ENCODE results near the gene HSPB7.
"Not testable (repeated sequence)": the region's sequence is repeated elsewhere in the genome, so short reads cannot be mapped to it uniquely, and the experiment has no call there.

Gene HSPB7

DNA sequence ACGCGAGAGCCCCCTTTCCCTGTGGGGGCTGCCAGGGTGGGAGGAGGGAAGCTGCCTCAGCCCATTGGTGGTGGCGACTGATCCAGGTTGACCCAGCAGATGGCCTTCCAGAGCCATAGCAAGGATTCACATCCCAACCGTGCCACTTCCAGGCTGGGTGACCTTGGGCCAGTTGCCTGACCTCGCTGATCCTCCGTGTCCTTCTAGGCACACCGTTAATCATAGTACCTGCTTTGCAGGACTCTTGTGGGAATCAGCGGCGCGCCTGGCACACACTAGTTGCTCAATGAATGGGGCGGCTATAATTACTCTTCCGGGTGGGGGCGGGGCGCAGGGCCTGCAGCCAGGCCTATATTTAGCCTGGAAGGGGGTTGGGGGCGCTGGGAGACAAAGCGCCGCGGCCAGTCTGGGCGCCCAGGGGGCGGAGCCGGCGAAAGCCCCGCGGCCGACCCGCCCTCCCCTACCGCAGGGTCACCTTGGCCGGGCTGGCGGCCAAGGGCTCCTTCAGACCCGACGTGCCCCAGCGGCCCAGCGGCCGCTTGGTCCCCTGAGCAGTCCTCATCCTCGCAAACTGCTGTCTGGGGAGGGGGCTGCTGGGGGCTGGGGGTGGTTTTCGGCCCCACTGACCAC, 5.1 kb downstream of the HSPB7 start:
- H3K4me3 Mint-ChIP-seq, result peak overlapping the region; percentile 26
- H3K27ac Mint-ChIP-seq, result no peak overlapping the region
- no peaks in the 10 kb centered on the region for H3K9me3 Mint-ChIP-seq
- H3K4me1 Mint-ChIP-seq (ENCODE audit: low read depth), result peaks cover 6% of the 10 kb centered on the region
- H3K36me3 Mint-ChIP-seq (ENCODE audit: low read depth), result no peaks in the 10 kb centered on the region
- peaks cover 6% of the 10 kb centered on the region for H3K27me3 Mint-ChIP-seq (ENCODE audit: low read depth)
- DNase-seq (ENCODE audit: low spot score), result peak; percentile 8

DNA sequence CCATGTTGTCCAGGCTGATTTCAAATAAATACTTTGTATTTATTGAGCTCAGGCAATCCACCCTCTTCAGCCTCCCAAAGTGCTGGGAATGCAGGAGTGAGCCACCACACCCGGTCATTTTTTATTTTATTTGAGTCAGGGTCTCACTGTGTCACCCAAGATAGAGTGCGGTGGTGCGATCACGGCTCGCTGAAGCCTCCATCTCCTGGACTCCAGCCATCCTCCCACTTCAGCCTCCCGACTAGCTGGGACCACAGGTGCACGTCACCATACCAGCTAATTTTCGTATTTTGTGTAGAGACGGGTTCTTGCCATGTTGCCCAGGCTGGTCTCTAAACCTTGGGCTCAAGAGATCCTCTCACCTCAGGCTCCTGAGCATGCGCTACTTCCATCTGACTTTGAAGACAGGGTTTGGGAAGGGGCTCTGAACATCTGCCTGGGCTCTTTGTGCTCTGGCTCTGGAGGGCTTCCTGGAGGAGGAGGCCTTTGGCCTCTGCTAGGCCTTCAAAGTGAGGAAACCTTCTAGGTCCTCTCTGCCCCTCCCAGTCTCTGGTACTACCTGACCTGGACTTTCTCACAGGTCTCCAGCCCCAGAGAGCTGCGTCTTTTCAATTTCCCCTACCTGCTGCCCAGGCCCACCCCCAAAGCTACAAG, 5.8 kb downstream of the HSPB7 start:
- no peaks in the 10 kb centered on the region for H3K9me3 Mint-ChIP-seq
- H3K27me3 Mint-ChIP-seq (ENCODE audit: low read depth), result peaks cover 6% of the 10 kb centered on the region
- H3K4me3 Mint-ChIP-seq, result peak overlapping the region; percentile 26
- peaks cover 6% of the 10 kb centered on the region for H3K4me1 Mint-ChIP-seq (ENCODE audit: low read depth)
- H3K36me3 Mint-ChIP-seq (ENCODE audit: low read depth), result no peaks in the 10 kb centered on the region
- DNase-seq (ENCODE audit: low spot score), result no peak
- H3K27ac Mint-ChIP-seq, result no peak overlapping the region

DNA sequence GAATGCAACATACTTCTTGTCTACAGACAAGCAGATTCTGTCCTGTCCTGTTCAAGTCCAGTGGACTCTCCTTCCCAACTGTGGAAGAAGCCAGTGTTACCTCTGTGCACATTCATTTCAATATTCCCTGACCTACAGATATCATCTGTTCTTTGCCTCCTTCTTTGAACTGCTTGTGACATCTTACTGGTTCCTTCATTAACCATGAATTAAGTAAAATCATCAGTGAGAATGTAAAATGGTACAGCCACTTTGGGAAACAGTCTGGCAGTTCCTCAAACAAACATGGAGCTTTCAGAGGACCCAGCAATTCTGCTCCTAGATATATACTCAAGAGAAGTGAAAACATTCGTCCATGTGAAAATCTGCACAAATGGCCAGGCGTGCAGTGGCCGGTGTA, 7.0 kb downstream of the HSPB7 start:
- Mint-ChIP-seq H3K4me1 (ENCODE audit: low read depth) (peaks cover 9% of the 10 kb centered on the region), H3K27me3 (ENCODE audit: low read depth) (peaks cover 6% of the 10 kb centered on the region)
- no peak for DNase-seq (ENCODE audit: low spot score)

DNA sequence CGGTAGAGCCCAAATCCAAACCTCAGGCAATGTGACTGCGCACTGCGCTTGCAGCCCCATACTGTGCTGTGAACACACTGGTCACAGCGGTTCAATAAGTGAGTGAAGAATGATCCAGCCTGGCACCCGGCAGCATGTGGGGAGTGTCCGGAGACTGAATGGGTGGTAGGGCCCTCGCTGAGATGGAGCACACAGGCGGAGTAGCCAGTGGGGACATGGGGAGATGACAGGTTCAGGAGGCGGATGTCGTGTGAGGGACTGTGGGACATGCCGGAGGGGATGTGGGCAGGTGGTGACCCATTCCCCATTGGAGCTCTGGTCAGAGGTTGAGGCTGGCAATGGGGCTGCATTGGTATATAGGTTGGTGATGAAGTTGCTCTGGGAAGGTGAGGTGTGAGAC, 8.2 kb downstream of the HSPB7 start:
- Mint-ChIP-seq H3K27ac (no peak overlapping the region), H3K27me3 (ENCODE audit: low read depth) (peaks cover 6% of the 10 kb centered on the region), H3K36me3 (ENCODE audit: low read depth) (no peaks in the 10 kb centered on the region), H3K4me3 (no peak overlapping the region), H3K4me1 (ENCODE audit: low read depth) (peaks cover 9% of the 10 kb centered on the region), H3K9me3 (no peaks in the 10 kb centered on the region)
- DNase-seq (ENCODE audit: low spot score), result no peak

More for the DNA sequence above, 7.0 kb downstream of the HSPB7 start:
- H3K4me3 Mint-ChIP-seq, result no peak overlapping the region
- H3K27ac Mint-ChIP-seq, result no peak overlapping the region
- H3K36me3 Mint-ChIP-seq (ENCODE audit: low read depth), result no peaks in the 10 kb centered on the region
- no peaks in the 10 kb centered on the region for H3K9me3 Mint-ChIP-seq

DNA sequence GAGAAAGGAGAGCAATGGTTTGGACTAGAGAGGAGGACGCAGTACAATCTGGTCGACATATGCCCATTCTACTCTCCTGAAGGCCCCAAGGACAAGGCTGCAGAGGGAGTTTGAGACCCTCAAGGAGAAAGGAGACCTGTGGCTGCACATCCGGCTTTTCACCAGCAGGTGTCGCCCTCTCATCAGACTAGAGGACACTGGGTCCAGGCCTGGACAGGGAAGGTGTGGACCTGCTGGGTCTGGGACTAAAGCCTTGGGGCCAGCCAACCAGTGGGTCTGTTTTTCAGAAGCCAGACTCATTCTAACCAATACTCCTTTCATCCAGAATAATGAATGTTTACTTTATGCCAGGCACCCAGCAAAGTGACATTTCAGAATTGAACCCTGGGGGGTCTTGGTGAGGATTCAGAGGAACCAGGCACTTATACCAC, 8.8 kb downstream of the HSPB7 start:
- H3K9me3 Mint-ChIP-seq, result no peaks in the 10 kb centered on the region
- H3K4me3 Mint-ChIP-seq, result no peak overlapping the region
- no peaks in the 10 kb centered on the region for H3K36me3 Mint-ChIP-seq (ENCODE audit: low read depth)
- H3K27me3 Mint-ChIP-seq (ENCODE audit: low read depth), result peaks cover 4% of the 10 kb centered on the region
- no peak overlapping the region for H3K27ac Mint-ChIP-seq
- DNase-seq (ENCODE audit: low spot score), result peak; percentile 56
- H3K4me1 Mint-ChIP-seq (ENCODE audit: low read depth), result peaks cover 9% of the 10 kb centered on the region

GRCh38 chr1:16007671-16008341, 10.0 kb downstream of the HSPB7 start:
- DNase-seq (ENCODE audit: low spot score), result no peak
- H3K9me3 Mint-ChIP-seq, result no peaks in the 10 kb centered on the region
- peaks cover 9% of the 10 kb centered on the region for H3K4me1 Mint-ChIP-seq (ENCODE audit: low read depth)
- no peaks in the 10 kb centered on the region for H3K36me3 Mint-ChIP-seq (ENCODE audit: low read depth)
- no peak overlapping the region for H3K27ac Mint-ChIP-seq
- H3K27me3 Mint-ChIP-seq (ENCODE audit: low read depth), result peaks cover 2% of the 10 kb centered on the region
- no peak overlapping the region for H3K4me3 Mint-ChIP-seq

- H3K27me3 Mint-ChIP-seq (ENCODE audit: low read depth), result no peaks in the 10 kb centered on the region
- no peak overlapping the region for H3K4me3 Mint-ChIP-seq
- peaks cover 6% of the 10 kb centered on the region for H3K4me1 Mint-ChIP-seq (ENCODE audit: low read depth)
- no peaks in the 10 kb centered on the region for H3K36me3 Mint-ChIP-seq (ENCODE audit: low read depth)
- DNase-seq (ENCODE audit: low spot score), result peak; percentile 13
- no peaks in the 10 kb centered on the region for H3K9me3 Mint-ChIP-seq
- no peak overlapping the region for H3K27ac Mint-ChIP-seq
These were observed 11.0 kb downstream of the HSPB7 start for GRCh38 chr1:16006552-16007485.

- H3K27me3 Mint-ChIP-seq (ENCODE audit: low read depth), result no peaks in the 10 kb centered on the region
These were observed 11.8 kb downstream of the HSPB7 start for GRCh38 chr1:16006010-16006409.

DNA sequence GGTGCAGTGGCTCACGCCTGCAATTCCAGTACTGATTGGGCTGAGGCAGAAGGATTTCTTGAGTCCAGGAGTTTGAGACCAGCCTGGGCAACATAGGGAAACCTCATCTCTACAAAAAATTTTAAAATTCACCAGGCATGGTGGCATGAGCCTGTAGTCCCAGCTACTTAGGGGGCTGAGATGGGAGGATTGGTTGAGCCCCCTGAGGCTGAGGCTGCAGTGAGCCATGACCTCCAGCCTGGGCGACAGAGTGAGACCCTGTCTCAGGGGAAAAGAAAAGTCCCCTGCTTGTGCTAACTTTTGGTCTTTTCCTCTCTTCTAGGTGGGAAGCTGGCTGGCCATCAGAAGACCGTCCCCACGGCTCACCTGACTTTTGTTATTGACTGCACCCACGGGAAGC, 12.2 kb downstream of the HSPB7 start:
- Mint-ChIP-seq H3K27me3 (ENCODE audit: low read depth) (no peaks in the 10 kb centered on the region), H3K36me3 (ENCODE audit: low read depth) (no peaks in the 10 kb centered on the region), H3K27ac (no peak overlapping the region), H3K9me3 (no peaks in the 10 kb centered on the region), H3K4me3 (no peak overlapping the region), H3K4me1 (ENCODE audit: low read depth) (peaks cover 6% of the 10 kb centered on the region)
- DNase-seq (ENCODE audit: low spot score), result no peak

More at GRCh38 chr1:16006010-16006409, 11.8 kb downstream of the HSPB7 start:
- Mint-ChIP-seq H3K4me3 (no peak overlapping the region), H3K9me3 (no peaks in the 10 kb centered on the region), H3K36me3 (ENCODE audit: low read depth) (no peaks in the 10 kb centered on the region), H3K4me1 (ENCODE audit: low read depth) (peaks cover 6% of the 10 kb centered on the region), H3K27ac (no peak overlapping the region)
- no peak for DNase-seq (ENCODE audit: low spot score)

DNA sequence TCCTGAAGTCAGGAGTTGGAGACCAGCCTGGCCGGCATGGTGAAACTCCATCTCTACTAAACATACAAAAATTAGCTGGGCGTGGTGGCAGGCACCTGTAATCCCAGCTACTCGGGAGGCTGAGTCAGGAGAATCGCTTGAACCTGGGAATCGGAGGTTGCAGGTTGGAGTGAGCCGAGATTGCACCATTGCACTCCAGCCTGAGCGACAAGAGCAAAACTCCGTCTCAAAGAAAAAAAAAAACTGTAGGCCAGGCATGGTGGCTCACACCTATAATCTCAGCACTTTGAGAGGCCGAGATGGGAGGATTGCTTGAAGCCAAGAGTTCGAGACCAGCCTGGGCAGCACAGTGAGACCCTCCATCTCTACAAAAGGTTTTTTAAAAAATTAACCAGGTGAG, 16.6 kb downstream of the HSPB7 start:
- H3K27ac Mint-ChIP-seq; H3K4me1 Mint-ChIP-seq (ENCODE audit: low read depth); H3K27me3 Mint-ChIP-seq (ENCODE audit: low read depth); H3K36me3 Mint-ChIP-seq (ENCODE audit: low read depth); H3K9me3 Mint-ChIP-seq; DNase-seq (ENCODE audit: low spot score); H3K4me3 Mint-ChIP-seq: not testable (repeated sequence)

- no peak overlapping the region for H3K4me3 Mint-ChIP-seq
- H3K4me1 Mint-ChIP-seq (ENCODE audit: low read depth), result no peaks in the 10 kb centered on the region
- no peak overlapping the region for H3K27ac Mint-ChIP-seq
- H3K27me3 Mint-ChIP-seq (ENCODE audit: low read depth), result no peaks in the 10 kb centered on the region
- H3K9me3 Mint-ChIP-seq, result no peaks in the 10 kb centered on the region
- no peak for DNase-seq (ENCODE audit: low spot score)
- no peaks in the 10 kb centered on the region for H3K36me3 Mint-ChIP-seq (ENCODE audit: low read depth)
These were observed 18.9 kb downstream of the HSPB7 start for GRCh38 chr1:15998929-15999328.

GRCh38 chr1:15997637-15998280, 20.1 kb downstream of the HSPB7 start:
- Mint-ChIP-seq H3K4me1 (ENCODE audit: low read depth) (no peaks in the 10 kb centered on the region), H3K36me3 (ENCODE audit: low read depth) (no peaks in the 10 kb centered on the region), H3K9me3 (no peaks in the 10 kb centered on the region), H3K27me3 (ENCODE audit: low read depth) (no peaks in the 10 kb centered on the region), H3K27ac (no peak overlapping the region), H3K4me3 (no peak overlapping the region)
- no peak for DNase-seq (ENCODE audit: low spot score)

GRCh38 chr1:15997076-15997585, 20.7 kb downstream of the HSPB7 start:
- H3K36me3 Mint-ChIP-seq (ENCODE audit: low read depth), result no peaks in the 10 kb centered on the region
- no peak overlapping the region for H3K4me3 Mint-ChIP-seq
- H3K27ac Mint-ChIP-seq, result no peak overlapping the region
- no peaks in the 10 kb centered on the region for H3K9me3 Mint-ChIP-seq
- no peak for DNase-seq (ENCODE audit: low spot score)
- no peaks in the 10 kb centered on the region for H3K27me3 Mint-ChIP-seq (ENCODE audit: low read depth)
- H3K4me1 Mint-ChIP-seq (ENCODE audit: low read depth), result no peaks in the 10 kb centered on the region
